RWPE1 (cell line): ENCODE measurements around the gene VKORC1.

ENCODE experiments used
- CTCF ChIA-PET: fragments of 350-600 bp; sonication (Branson Sonifier 250); formaldehyde crosslinking; extraction: SDS; loops from one replicate; lab custom pipeline; 2021; lab: Yijun Ruan, JAX
- POLR2A ChIA-PET: fragments of 400-600 bp; formaldehyde crosslinking; extraction: SDS; loops from one replicate; lab custom pipeline; 2020; ENCODE audit warnings: antibody characterized with exemption; ENCODE audit not compliant: low non-redundant PET; lab: Yijun Ruan, JAX
- DNase-seq: peaks from one replicate; pipeline ENCODE4 v3.0.0; 2012; ENCODE audit warnings: low spot score
- H3K27ac ChIP-seq: fragments of 450-650 bp; 2 replicates; pipeline ENCODE4 v1.5.1; 2017
- TF ChIP-seq, protein P1 (sequence below): fragments of 450-650 bp; conservative IDR thresholded peaks from 2 replicates; pipeline ENCODE4 v1.5.1; 2017; ENCODE audit warnings: low read depth, mild to moderate bottlenecking

VKORC1 gene

GRCh38 chr16:31093132-31093703 is 1.4 kb downstream of the VKORC1 start:
- ChIA-PET CTCF (interaction anchor here (0.6 to 2.1 kb wide), 3 partner anchors 49 to 151 kb away, joined by 3 to 8 read pairs (median 6); partner anchors contain the start of gene HSD3B7), POLR2A (interaction anchor here (0.6 kb wide), 1 partner anchor 138 kb away, joined by 5 read pairs; no protein-coding TSS in a partner anchor)
- TF ChIP-seq, protein P1, sequence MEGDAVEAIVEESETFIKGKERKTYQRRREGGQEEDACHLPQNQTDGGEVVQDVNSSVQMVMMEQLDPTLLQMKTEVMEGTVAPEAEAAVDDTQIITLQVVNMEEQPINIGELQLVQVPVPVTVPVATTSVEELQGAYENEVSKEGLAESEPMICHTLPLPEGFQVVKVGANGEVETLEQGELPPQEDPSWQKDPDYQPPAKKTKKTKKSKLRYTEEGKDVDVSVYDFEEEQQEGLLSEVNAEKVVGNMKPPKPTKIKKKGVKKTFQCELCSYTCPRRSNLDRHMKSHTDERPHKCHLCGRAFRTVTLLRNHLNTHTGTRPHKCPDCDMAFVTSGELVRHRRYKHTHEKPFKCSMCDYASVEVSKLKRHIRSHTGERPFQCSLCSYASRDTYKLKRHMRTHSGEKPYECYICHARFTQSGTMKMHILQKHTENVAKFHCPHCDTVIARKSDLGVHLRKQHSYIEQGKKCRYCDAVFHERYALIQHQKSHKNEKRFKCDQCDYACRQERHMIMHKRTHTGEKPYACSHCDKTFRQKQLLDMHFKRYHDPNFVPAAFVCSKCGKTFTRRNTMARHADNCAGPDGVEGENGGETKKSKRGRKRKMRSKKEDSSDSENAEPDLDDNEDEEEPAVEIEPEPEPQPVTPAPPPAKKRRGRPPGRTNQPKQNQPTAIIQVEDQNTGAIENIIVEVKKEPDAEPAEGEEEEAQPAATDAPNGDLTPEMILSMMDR: no peak
- DNase-seq: peak; percentile 73
- H3K27ac ChIP-seq: peak overlapping the region; percentile 97

DNA sequence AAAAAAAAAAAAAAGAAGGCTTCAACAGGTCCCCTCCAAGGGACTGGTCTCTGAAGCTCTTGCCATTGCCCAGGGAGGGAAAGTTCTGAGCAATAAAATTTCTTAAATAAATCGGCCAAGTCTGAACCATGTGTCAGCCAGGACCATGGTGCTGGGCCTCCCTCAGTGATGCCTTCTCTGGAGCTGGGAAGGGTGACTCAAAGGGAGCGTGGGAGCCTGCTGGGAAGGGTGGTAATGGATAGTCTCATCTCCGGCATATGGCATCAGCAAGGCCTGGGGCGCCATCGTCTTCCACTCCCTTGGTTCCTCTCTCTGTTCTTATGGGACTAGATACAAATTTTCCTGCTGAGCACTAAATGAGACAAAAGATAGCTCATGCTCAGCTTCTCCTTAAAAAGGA is 2.3 kb downstream of the VKORC1 start:
- TF ChIP-seq, protein P1: no peak
- CTCF ChIA-PET: interaction anchor here (0.6 to 2.1 kb wide), 3 partner anchors 50 to 107 kb away, joined by 3 to 6 read pairs (median 4); partner anchors contain the start of gene HSD3B7
- POLR2A ChIA-PET: interaction anchor here (0.6 to 1.0 kb wide), 4 partner anchors 19 to 137 kb away, joined by 4 to 22 read pairs (median 6); partner anchors contain the start of genes FUS, ZNF646 and ZNF668
- peak overlapping the region; percentile 97 for H3K27ac ChIP-seq
- no peak for DNase-seq

- TF ChIP-seq, protein P1: no peak
- POLR2A ChIA-PET: no interaction called here
- H3K27ac ChIP-seq: peak overlapping the region; percentile 36
- DNase-seq: no peak
- CTCF ChIA-PET: no interaction called here
Measured at GRCh38 chr16:31090540-31090939, 4.1 kb downstream of the VKORC1 start.

DNA sequence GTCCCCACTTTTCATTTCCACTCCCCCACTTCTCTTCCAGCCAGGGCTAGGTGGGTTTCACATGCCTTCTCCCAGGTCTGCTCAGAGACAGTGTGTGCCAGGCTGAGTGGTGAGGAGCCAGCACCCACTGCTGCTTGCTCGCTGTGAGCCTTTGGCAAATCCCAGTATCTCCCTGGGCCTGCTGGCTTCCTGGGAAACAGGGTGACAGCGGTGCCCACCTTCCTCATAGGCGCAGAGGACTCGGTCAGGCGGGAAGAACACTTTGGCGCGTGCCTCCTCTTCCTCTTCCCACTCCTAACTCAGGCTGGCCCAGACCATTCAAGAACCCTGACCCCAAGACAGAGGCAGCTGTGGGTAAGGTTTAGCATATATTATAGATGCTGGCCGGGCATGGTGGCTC is 5.4 kb downstream of the VKORC1 start:
- POLR2A ChIA-PET: interaction anchor here (0.7 kb wide), 1 partner anchor 29 kb away, joined by 3 read pairs; no protein-coding TSS in a partner anchor
- no peak for DNase-seq
- H3K27ac ChIP-seq: peak overlapping the region; percentile 67
- CTCF ChIA-PET: interaction anchor here (2.5 kb wide), 1 partner anchor 104 kb away, joined by 11 read pairs; the partner anchor contains the start of gene HSD3B7
- TF ChIP-seq, protein P1: no peak

DNA sequence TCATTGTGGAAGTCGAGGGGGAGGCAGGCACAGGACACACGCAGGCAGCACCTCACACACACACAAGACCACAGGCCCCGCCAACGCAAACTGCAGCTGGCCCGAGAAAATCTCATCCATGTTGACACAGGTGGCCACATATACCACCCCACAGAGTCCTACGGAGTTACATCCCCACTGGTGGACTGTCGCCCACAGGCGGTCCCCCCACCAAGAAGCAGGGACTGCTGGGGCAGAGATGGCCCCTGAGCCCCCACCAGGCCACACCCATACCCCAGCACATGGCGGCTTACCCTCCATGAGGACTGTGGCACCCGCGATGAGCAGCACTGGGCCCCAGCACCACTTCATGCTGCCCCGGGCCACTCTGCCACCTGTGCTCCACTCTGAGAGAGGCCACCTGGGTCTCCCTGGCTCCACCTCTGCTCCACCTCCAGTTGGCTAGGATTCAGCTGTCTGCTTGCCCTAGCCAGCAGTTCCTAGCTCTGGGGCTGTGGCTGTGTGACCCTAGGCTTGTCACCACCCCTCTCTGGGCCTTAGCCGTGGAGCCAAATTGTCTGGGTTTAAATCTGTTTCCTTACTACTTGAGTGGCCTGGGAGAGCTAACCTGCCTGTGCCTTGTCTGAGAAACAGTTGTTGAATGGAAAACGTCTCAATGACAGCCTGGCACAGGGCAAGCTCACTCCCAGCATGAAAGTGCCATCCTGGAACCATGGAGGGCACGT is 6.0 kb downstream of the VKORC1 start, which contains the start of gene PRSS53:
PRSS53 (minus strand) TSS at position 485 of the 725 bp plus-strand sequence; CDS start at position 351, 134 bp downstream.
- ChIA-PET CTCF (interaction anchor here (2.5 kb wide), 1 partner anchor 104 kb away, joined by 11 read pairs; the partner anchor contains the start of gene HSD3B7), POLR2A (no interaction called here)
- TF ChIP-seq, protein P1: no peak

GRCh38 chr16:31087971-31088370 is 6.6 kb downstream of the VKORC1 start:
- CTCF ChIA-PET: interaction anchor here (2.5 kb wide), 1 partner anchor 103 kb away, joined by 11 read pairs; the partner anchor contains the start of gene HSD3B7
- peak overlapping the region; percentile 67 for H3K27ac ChIP-seq
- POLR2A ChIA-PET: no interaction called here
- TF ChIP-seq, protein P1: no peak
- no peak for DNase-seq

More for the DNA sequence above, 6.0 kb downstream of the VKORC1 start, which contains the start of gene PRSS53:
- DNase-seq: no peak
- peak within 1 kb of the TSS; percentile 67 for H3K27ac ChIP-seq
